GM19372 (cell line): ENCODE results near the gene UPK1B.
"Not testable (repeated sequence)": the region's sequence is repeated elsewhere in the genome, so short reads cannot be mapped to it uniquely, and the experiment has no call there.

Source experiments
- ATAC-seq: cut with Tn5 transposase; IDR thresholded peaks from one replicate; pipeline ENCODE4 v1.9.1; 2021; ENCODE audit warnings: mild to moderate bottlenecking, low read depth, moderate library complexity; ENCODE audit not compliant: unreplicated experiment

UPK1B gene

GRCh38 chr3:119243058-119243529 is 69.7 kb downstream of the UPK1B start:
- ATAC-seq, result not testable (repeated sequence)

GRCh38 chr3:119243712-119244111 is 70.3 kb downstream of the UPK1B start:
- no peak for ATAC-seq

- ATAC-seq, result no peak
These were observed 72.4 kb downstream of the UPK1B start for GRCh38 chr3:119245778-119246177.
